PC-3 (cell line): Measurements from ENCODE around the gene GFRA3. TPM values are rescaled to one million over a fixed set of nuclear protein-coding genes. Genes with fewer than 3 reads are reported as not detected.
A peak's percentile ranks its signal among the peaks of the same experiment; 100 is the strongest.

Source experiments
- ATAC-seq: fragments of 200-7000 bp; cut with Tn5 transposase; 2 replicates; pipeline ENCODE4 v1.9.1; 2020; ENCODE audit warnings: mild to moderate bottlenecking, moderate library complexity
- BruUV-seq: library from RNA; stranded (reverse); fragments of 400-500 nt; replicated peaks from 2 replicates; lab custom pipeline; 2021; lab: Mats Ljungman, UMichigan
- CTCF ChIA-PET: fragments of 300-600 bp; sonication (Branson Sonifier 250); formaldehyde crosslinking; loops from one replicate; lab custom pipeline; 2022; ENCODE audit warnings: antibody characterized with exemption; lab: Charles Lee
- POLR2A ChIA-PET: fragments of 300-600 bp; sonication (Branson Sonifier 250); formaldehyde crosslinking; loops from one replicate; lab custom pipeline; 2022; ENCODE audit warnings: antibody characterized with exemption; ENCODE audit not compliant: unreplicated experiment; lab: Charles Lee
- DNase-seq: peaks from one replicate; pipeline ENCODE4 v3.0.0-alpha.2; 2015
- H2AFZ ChIP-seq: fragments of 300-600 bp; sonication (generic); 2 replicates; pipeline ENCODE4 v1.6.0; 2016; ENCODE audit warnings: antibody characterized with exemption, low read length
- H3F3A ChIP-seq: fragments of 300-600 bp; sonication (generic); one replicate; pipeline ENCODE4 v1.6.0; 2017; ENCODE audit warnings: antibody characterized with exemption, low read length, control low read depth, mild to moderate bottlenecking; ENCODE audit not compliant: unreplicated experiment
- H3K27ac ChIP-seq: fragments of 300-600 bp; sonication (generic); 2 replicates; pipeline ENCODE4 v1.5.1; 2016; ENCODE audit warnings: mild to moderate bottlenecking, low read length
- H3K27me3 ChIP-seq: fragments of 300-600 bp; sonication (generic); 2 replicates; pipeline ENCODE4 v1.6.1; 2016; ENCODE audit warnings: low read length, mixed read lengths
- H3K36me3 ChIP-seq: fragments of 300-600 bp; sonication (generic); 2 replicates; pipeline ENCODE4 v1.6.1; 2016; ENCODE audit warnings: low read depth, mixed run types, low read length, mixed read lengths
- H3K4me1 ChIP-seq: fragments of 300-600 bp; sonication (generic); 2 replicates; pipeline ENCODE4 v1.5.1; 2016; ENCODE audit warnings: low read length; ENCODE audit not compliant: insufficient read depth
- H3K4me2 ChIP-seq: fragments of 300-600 bp; sonication (generic); 2 replicates; pipeline ENCODE4 v1.6.0; 2016; ENCODE audit warnings: low read length
- H3K4me3 ChIP-seq: fragments of 300-600 bp; sonication (generic); 2 replicates; pipeline ENCODE4 v1.5.1; 2016; ENCODE audit warnings: mild to moderate bottlenecking, low read length, mixed read lengths
- H3K79me2 ChIP-seq: fragments of 300-600 bp; sonication (generic); 2 replicates; pipeline ENCODE4 v1.6.1; 2017; ENCODE audit warnings: low read length, mixed read lengths
- H3K9ac ChIP-seq: fragments of 300-600 bp; sonication (generic); 2 replicates; pipeline ENCODE4 v1.6.0; 2016; ENCODE audit warnings: mild to moderate bottlenecking, low read length
- H3K9me2 ChIP-seq: fragments of 300-600 bp; sonication (generic); replicated peaks from 2 replicates; pipeline ENCODE4 v1.6.1; 2016; ENCODE audit warnings: mixed run types, low read length, mixed read lengths
- H3K9me3 ChIP-seq: fragments of 300-600 bp; sonication (generic); 2 replicates; pipeline ENCODE4 v1.6.1; 2016; ENCODE audit warnings: low read length, mixed read lengths
- H4K20me1 ChIP-seq: fragments of 300-600 bp; sonication (generic); 2 replicates; pipeline ENCODE4 v1.6.1; 2016; ENCODE audit warnings: low read length, mixed read lengths
- EZH2 ChIP-seq: fragments of 300-600 bp; sonication (generic); IDR thresholded peaks from one replicate; pipeline ENCODE4 v1.6.1; 2017; ENCODE audit warnings: antibody characterized with exemption, mild to moderate bottlenecking, low read length; ENCODE audit not compliant: unreplicated experiment
- EZH2phosphoT487 ChIP-seq: fragments of 300-600 bp; sonication (generic); IDR thresholded peaks from 2 replicates; pipeline ENCODE4 v1.6.1; 2018; ENCODE audit warnings: mild to moderate bottlenecking, antibody characterized with exemption, low read length, borderline replicate concordance
- intact Hi-C: fragments of 100-400 bp; cut with micrococcal nuclease; formaldehyde crosslinking; loops from 2 replicates; pipeline ENCODE4 v1.9.0; 2023
- total RNA-seq: library from RNA; depleted of rRNA; stranded (reverse); fragments of >200 nt; gene quantifications from 2 replicates; pipeline ENCODE4 v1.2.3, GENCODE V29; 2014
- TF ChIP-seq, protein P1 (sequence below): fragments of 300-600 bp; sonication (generic); conservative IDR thresholded peaks from 2 replicates; pipeline ENCODE4 v1.5.1; 2017; ENCODE audit warnings: antibody characterized with exemption, low read depth, mild to moderate bottlenecking, low read length

The GFRA3 gene
- total RNA-seq, 1 experiment from 2014 or later = not detected

DNA sequence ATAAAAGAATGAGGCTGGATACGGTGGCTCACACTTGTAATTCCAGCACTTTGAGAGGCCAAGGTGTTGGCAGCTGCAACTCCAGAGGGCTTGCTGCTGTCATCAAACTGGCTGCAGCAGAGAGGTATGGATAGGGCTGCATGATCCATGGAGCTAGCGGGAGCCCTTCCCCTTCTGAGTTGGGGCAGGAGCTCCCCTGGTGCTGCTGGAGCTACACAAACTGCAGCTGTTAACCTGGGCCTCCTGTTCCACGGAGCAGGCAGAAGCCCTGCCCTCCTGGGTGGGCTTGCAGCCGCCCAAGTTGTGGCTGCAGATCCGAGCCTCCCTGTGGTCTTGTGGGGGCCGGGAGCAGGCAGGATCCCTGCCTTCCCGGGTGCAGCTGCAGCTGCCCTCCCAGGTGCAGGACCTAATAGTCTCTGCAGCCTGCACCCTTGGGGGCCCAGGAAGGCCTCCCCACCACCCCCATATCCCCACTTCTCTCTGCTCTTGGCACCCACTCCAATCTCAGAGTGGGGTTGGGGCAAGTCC, 41.4 kb upstream of the GFRA3 start:
- CTCF ChIA-PET = no interaction called here
- Histone ChIP-seq H2AFZ (no peak overlapping the region), H3K9me2 (no peaks in the 10 kb centered on the region), H3K79me2 (no peaks in the 10 kb centered on the region), H3K4me2 (no peak overlapping the region), H3K9me3 (no peaks in the 10 kb centered on the region), H4K20me1 (no peaks in the 10 kb centered on the region), H3K4me3 (no peak overlapping the region), H3K9ac (no peak overlapping the region), H3F3A (no peaks in the 10 kb centered on the region), H3K36me3 (peaks cover 7% of the 10 kb centered on the region), H3K27me3 (no peaks in the 10 kb centered on the region), H3K4me1 (no peaks in the 10 kb centered on the region), H3K27ac (no peak overlapping the region)
- DNase-seq (no peak), ATAC-seq (no peak)
- intact Hi-C loops = no loop called here
- POLR2A ChIA-PET = no interaction called here
- BruUV-seq = no TSS peak
- TF ChIP-seq, protein P1, sequence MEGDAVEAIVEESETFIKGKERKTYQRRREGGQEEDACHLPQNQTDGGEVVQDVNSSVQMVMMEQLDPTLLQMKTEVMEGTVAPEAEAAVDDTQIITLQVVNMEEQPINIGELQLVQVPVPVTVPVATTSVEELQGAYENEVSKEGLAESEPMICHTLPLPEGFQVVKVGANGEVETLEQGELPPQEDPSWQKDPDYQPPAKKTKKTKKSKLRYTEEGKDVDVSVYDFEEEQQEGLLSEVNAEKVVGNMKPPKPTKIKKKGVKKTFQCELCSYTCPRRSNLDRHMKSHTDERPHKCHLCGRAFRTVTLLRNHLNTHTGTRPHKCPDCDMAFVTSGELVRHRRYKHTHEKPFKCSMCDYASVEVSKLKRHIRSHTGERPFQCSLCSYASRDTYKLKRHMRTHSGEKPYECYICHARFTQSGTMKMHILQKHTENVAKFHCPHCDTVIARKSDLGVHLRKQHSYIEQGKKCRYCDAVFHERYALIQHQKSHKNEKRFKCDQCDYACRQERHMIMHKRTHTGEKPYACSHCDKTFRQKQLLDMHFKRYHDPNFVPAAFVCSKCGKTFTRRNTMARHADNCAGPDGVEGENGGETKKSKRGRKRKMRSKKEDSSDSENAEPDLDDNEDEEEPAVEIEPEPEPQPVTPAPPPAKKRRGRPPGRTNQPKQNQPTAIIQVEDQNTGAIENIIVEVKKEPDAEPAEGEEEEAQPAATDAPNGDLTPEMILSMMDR = no peak
- TF ChIP-seq EZH2phosphoT487 = no peak
- TF ChIP-seq EZH2 = no peak

DNA sequence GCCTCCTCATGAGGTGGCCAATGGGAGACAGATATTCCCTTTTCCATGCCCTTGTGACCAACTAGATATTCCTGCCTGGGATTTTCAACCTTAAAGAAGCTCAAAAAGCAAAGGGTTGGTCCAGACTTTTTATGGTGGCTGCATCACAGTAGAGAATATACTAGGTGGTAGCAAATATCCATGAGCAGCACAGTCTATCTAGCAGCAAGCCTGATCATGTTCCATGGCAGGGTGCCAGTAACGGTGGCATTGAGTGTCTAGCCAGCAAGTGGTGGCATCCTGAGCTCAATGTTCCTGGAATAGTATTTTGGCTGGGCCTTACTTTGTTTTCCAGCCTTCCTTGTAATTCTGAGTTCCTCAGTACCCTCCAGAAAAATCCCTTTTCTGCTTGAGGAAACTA, 31.4 kb upstream of the GFRA3 start:
- Histone ChIP-seq H3K9me2 (no peaks in the 10 kb centered on the region), H3K27ac (no peak overlapping the region), H3K9ac (no peak overlapping the region), H3K27me3 (no peaks in the 10 kb centered on the region), H3K4me2 (no peak overlapping the region), H2AFZ (no peak overlapping the region), H3K36me3 (no peaks in the 10 kb centered on the region), H3K4me3 (no peak overlapping the region), H3K9me3 (no peaks in the 10 kb centered on the region), H4K20me1 (no peaks in the 10 kb centered on the region), H3K79me2 (no peaks in the 10 kb centered on the region), H3F3A (no peaks in the 10 kb centered on the region), H3K4me1 (no peaks in the 10 kb centered on the region)
- no peak for DNase-seq
- BruUV-seq = no TSS peak
- intact Hi-C loops = no loop called here
- no peak for ATAC-seq
- CTCF ChIA-PET = no interaction called here
- POLR2A ChIA-PET = no interaction called here
- TF ChIP-seq EZH2phosphoT487 (no peak), EZH2 (no peak)
- TF ChIP-seq, protein P1 = no peak

DNA sequence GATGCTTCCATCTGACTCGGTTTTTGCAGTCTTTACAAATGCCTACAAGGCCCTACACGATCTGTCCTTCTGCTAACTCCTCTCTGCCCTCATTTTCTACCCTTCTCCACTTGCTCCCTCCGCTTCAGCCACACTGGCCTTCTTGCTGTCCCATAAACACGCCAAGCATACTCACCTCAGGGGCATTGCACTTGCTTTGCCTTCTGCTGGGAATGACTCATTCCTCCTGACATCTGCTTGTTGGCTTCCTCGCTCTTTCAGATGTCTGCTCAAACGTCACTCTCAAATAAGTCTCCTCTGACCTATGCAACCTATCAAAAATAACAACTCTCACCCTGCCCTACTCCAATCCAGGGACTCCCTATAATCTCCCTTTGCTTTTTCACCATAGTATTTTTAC, 29.0 kb upstream of the GFRA3 start:
- no peak overlapping the region for H3K9ac ChIP-seq
- ChIA-PET POLR2A (no interaction called here), CTCF (interaction anchor here (0.7 kb wide), 1 partner anchor 118 kb away, joined by 6 read pairs; no protein-coding TSS in a partner anchor)
- DNase-seq = peak; percentile 6
- H2AFZ ChIP-seq = no peak overlapping the region
- peak; percentile 37; the same call in 1 of the 2 replicates for ATAC-seq
- no peaks in the 10 kb centered on the region for H3K79me2 ChIP-seq
- no peak overlapping the region for H3K4me2 ChIP-seq
- TF ChIP-seq EZH2 (no peak), EZH2phosphoT487 (no peak)
- TF ChIP-seq, protein P1 = no peak
- H3K36me3 ChIP-seq = no peaks in the 10 kb centered on the region
- H3K4me3 ChIP-seq = no peak overlapping the region
- no peak overlapping the region for H3K27ac ChIP-seq
- H3K9me3 ChIP-seq = no peaks in the 10 kb centered on the region
- intact Hi-C loops = no loop called here
- BruUV-seq = no TSS peak
- H3K9me2 ChIP-seq = no peaks in the 10 kb centered on the region
- H3F3A ChIP-seq = no peaks in the 10 kb centered on the region
- H3K27me3 ChIP-seq = no peaks in the 10 kb centered on the region
- no peaks in the 10 kb centered on the region for H3K4me1 ChIP-seq
- H4K20me1 ChIP-seq = no peaks in the 10 kb centered on the region
